HG03064 (cell line): ENCODE results near the gene DDR1.
"Not testable (repeated sequence)": the region's sequence is repeated elsewhere in the genome, so short reads cannot be mapped to it uniquely, and the experiment has no call there.

Experiments
- ATAC-seq: cut with Tn5 transposase; IDR thresholded peaks from one replicate; pipeline ENCODE4 v1.9.1; 2021; ENCODE audit warnings: low read depth; ENCODE audit not compliant: unreplicated experiment

The DDR1 gene

DNA sequence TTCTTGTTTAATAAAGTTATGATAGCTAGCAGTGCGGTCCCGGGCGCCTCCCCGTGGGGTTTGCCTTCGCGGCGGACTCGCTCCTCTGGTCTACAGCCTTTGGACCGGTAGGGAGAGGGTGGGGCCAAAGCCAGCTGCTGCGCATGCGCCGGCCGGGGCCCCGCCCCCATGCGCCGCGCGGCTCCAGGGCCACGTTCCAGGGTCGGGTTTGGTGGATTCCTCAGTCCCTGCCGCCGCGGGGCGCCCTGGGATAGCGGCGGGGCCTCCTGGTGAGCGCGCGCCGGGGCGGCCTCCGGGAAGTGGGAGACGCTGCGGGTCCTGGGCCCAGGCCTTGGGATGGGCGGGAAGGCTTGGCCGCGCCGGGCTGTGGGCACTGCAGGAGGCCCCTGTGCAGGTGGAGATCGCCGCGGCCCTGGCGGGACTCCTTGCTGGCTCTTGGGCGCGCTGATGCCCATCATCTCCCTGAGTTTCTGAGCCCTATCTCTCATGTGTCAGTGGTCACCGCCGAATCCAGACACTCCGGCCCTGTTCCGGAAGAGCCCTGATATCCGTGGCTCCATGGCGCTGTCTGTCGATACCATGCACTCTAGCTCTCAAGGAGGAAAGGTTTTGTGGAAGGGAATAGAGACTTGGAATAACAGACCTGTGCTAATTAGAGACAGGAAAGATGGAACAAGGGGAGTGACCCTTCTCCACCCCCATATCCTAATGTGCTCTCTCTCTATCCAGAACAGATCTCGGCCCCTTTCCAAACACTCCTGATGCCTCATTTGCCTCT is 29.9 kb downstream of the DDR1 start, which contains the start of gene VARS2:
TSS of gene VARS2 (plus strand) at position 163 of the 778 bp plus-strand sequence. CDS start at position 762, 599 bp downstream.
- ATAC-seq = no peak

DNA sequence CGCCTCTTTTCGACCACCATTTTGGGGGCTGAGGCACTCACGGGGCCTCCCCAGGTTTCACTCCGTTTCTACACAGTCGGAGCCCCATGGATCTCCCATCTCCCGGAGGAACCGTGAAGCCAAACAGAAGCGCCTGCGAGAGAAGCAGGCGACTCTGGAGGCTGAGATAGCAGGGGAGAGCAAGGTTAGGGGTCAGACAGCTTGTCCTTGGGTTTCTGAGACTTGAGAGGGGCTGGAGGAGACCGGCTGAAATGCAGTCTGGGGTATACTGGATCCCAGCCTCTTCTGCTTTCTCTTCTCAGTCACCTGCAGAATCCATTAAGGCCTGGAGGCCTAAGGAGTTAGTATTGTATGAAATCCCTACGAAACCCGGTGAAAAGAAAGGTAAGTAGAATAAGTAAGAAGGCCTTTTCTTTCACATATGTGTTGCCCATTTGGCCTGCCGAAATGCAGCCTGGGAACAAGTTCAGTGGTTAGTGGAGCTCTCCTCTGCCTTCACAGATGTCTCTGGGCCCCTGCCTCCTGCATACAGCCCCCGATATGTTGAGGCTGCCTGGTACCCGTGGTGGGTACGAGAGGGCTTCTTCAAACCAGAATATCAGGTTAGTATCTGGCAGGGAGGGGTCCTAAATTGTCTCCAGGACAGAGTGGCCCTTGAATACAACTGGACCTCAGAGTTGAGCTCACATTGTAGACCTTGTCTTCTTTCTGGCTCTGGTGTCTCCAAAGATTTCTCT is 30.7 kb downstream of the DDR1 start:
- ATAC-seq = no peak

DNA sequence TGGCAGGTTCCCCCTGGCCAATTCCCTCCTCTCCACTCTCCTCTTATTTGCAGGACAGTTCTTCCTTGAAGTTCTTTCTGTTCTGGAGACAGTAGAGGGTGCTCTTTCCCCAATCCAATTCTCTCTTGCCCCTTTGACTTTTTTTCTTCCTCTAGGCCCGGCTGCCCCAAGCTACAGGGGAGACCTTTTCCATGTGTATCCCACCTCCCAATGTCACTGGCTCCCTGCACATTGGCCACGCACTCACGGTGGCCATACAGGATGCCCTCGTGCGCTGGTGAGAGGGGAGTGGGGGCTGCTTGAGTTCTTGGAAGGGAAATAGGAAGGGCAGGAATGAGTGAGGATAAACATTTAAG is 31.2 kb downstream of the DDR1 start:
- no peak for ATAC-seq

DNA sequence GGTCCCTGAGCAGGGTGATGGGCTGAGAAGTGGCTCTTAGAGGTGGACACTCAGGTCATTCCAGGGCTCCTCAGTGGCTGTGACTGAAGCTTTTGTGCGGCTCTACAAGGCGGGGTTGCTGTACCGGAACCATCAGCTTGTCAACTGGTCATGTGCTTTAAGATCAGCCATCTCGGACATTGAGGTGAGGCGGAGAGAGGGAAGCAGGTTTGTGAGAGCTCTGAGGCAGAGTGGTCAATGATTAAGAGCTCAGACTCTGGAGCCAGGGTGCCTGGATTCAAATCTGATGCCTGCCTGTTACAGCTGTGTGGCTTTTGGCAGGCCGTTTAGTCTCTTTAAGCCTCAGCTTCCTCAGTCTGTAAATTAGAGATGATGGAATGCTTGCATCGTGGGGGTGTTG is 32.7 kb downstream of the DDR1 start:
- ATAC-seq = no peak

DNA sequence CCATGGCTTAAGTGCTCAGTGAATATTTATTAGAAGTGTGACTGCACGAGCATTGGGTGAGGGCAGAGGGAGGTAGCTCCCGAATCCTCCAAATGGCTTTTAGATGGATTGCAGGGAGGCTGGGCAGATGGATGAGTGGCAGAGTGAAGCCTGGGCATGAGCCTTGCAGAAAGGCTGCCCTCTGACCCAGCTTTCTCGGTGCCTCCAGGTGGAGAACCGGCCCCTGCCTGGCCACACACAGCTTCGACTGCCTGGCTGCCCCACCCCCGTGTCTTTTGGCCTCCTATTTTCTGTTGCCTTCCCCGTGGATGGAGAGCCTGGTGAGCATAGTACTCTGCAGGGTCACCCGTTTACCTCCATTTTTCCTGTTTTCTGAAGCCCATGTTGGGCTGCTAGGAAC is 33.2 kb downstream of the DDR1 start:
- no peak for ATAC-seq

DNA sequence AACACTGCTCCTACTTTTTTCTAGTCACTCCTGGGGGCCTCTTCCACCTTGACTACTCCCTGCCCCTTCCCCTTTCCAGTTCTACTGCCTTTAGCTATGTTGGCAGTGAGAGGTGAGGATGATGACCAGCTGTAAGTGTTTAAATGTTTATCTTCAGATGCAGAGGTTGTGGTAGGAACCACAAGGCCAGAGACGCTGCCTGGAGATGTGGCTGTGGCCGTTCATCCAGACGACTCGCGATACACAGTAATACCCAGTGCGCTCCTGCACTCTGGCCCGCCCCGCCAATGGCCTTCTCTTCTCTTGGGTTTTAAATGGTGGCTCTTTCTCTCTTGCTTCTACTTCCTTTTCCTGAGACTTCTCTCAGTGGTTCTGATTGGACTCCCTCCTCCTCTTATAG is 34.4 kb downstream of the DDR1 start:
- ATAC-seq = no peak

DNA sequence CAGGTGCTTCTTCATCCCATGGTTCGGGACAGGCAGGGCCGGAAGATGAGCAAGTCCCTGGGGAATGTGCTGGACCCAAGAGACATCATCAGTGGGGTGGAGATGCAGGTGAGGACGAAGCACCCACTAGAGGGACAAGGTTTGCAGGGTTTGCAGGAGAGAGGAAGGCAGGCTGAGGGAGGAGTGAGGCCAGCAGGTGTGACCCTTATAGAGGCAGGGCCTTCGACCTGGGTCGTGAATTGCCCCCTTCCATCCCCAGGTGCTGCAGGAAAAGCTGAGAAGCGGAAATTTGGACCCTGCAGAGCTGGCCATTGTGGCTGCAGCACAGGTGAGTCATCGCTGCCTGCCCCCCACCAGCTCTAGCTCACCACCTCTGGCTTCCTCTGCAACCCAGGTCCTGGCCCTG is 38.1 kb downstream of the DDR1 start:
- no peak for ATAC-seq

DNA sequence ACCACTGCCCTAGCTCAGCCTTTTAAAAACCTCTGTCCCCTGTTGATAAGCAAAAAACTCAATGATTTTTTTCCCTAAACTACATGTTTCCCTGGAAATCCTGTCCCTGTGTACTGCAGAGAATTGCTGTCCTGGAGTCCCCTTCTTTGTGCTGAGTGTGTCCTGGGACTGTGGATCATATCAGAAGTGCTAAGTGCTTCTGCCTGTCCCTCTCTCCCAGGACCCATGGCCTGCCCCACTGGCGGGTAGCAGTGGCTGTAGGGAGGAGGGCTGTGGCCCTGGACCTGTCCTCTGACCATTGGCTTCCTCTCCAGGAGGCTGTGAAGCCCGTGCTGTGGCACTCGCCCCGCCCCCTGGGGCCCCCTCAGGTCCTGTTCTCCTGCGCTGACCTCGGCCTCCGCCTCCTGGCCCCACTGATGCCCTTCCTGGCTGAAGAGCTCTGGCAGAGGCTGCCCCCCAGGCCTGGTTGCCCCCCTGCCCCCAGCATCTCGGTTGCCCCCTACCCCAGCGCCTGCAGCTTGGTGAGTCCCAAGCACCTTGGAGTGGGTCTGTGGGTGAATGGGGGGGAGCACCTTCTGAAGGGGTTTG is 39.8 kb downstream of the DDR1 start:
- not testable (repeated sequence) for ATAC-seq

DNA sequence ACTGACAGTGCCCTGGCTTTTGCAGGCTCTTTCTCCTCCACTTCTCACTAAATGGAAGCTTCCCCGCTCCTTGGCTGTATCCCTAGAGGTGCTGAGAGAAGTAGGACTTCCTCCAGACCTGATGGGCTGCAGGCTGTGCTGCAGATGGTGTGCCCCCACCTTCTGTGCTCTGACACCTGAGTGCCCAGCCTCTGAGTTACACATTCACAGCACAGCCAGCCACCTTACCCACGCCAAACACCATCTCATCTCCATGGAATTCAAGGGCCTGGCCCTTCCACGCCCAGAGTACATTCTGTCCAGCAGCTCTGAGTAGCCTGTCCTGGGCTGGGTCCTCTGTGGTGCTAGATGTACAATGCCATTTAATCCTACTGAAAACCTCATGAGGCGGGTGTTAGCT is 42.3 kb downstream of the DDR1 start:
- ATAC-seq = no peak

DNA sequence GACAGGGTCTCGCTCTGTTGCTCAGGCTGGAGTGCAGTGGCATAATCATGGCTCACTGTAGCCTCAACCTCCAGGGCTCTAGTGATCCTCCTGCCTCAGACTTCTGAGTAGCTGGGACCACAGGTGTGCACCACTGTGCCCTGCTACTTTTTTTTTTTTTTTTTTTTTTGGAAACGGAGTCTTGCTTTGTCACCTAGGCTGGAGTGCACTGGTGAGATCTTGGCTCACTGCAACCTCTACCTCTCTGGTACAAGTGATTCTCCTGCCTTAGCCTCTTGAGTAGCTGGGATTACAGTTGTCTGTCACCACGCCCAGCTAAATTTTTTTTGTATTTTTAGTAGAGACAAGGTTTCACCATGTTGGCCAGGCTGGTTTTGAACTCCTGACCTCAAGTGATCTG is 42.8 kb downstream of the DDR1 start:
- ATAC-seq = not testable (repeated sequence)

DNA sequence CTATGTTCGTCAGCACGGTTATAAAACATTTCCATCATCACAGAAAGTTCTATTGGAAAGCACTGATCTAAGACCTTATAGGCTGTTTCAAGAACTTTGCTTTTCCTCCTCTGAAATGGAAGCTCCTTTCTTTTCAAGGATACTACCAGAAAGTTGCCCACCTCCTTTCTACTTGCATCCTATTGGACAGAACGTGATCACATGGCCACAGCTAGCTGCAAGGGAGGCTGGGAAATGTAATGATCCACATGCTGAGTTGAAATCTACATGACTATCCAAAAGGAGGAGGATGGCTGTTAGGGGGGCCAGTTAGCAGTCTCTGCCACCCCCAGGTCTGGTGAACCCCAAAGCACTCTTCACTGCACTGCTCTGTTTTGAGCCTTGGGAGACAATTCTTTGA is 44.4 kb downstream of the DDR1 start:
- no peak for ATAC-seq

DNA sequence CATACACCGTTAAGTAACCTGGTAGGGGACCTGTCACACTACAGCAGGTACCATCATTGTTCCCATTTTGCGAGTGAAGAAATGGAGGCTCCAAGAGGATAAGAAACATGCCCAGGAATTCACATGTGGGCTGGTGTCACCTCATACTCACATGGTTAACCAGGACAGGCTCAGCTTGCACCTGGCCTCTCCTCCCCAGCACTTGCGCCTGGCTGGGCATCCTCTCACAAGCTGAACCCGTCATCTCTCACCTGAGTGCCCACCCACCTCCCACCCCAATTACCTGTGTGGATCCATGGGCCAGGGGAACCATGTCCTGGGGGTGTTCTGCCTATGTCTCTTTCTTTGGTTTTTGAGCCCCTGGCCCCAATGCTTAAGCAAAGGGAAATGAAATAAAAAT is 46.2 kb downstream of the DDR1 start:
- no peak for ATAC-seq

DNA sequence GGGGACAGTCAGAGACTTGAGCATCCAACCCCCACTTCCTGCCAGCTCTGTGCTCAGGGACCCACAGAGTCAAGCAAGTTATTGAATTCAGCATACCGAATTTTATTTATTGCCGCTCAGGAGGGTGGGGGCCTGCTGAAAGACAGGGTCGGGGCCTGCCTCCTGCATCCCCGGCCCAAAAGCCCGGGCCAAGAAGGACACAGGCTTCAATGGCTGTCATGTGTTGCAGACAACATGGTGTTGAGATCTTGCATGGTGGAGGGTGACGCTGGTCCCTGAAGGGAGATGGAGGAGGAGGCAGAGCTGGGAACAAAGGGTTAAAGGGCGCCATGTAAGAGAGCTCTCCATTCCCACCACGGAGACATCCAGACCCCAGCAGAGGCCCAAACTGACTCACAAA is 47.0 kb downstream of the DDR1 start:
- ATAC-seq = no peak

DNA sequence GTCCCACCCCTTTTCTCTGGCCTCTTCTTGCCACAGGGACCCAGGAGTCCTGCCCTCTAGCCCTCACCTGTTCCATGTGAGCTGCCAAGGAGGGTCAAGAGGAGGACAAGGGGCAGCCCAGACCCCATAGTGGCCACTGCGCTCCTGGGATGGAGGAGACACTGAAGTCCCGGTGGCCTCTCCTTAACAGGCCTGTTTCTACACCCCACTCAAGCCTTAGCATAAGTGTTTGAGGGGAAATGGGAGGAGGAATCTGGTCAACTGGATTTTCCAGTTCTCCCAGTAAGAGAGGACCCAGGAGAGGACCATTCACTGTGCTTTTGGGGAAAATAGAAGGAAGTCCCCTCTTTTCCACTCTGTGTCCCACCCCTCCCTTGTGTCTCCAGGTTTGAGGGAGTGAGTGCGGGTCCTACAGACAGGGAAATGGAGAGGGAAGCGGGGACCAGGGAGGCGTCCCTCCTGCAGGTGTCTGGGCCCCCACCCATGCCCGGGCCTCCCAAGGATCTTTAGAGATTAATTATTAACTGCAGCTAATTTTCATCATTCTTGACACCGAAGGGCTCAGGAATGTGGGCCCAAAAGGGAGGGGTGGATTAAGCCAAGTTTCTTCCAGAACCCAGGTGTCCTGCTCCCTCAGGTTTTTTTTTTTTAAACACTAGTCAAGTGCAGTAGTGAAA is 47.8 kb downstream of the DDR1 start, which contains the start of gene SFTA2:
TSS of gene SFTA2 (minus strand) at position 202 of the 677 bp plus-strand sequence. CDS start at position 128, 74 bp downstream.
- no peak for ATAC-seq

DNA sequence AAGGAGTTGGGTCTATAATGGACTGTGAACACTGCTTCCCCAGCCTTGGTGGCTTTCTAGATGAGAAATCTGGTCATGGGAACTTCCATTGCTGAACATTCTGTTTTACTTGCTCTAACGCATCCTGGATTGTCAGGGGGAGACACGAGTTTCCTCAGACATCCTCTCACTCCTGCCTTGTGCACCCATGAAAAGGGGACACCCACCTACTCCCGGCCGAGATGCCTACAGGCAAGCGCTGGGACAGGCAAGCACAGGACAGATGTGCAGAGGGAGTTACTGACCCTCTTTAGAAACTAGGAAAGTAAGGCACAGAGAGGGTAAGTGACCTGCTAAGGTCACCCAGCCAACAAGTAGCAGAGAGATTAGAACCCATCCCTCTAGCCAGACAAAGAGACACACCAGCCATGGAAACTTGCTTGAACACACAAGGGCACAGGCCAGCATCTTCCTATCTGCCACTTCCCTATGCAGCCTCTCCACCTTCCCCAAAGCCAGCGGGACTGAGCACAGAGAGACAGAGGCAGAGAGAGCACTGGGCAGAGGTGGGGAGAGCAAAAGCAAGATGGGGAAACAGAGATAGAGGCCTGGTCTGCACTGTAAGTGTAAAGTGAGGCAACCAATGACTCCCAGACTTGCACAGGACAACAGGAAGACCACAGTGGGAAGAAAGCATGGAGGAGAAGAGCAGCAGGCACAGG is 48.5 kb downstream of the DDR1 start:
- ATAC-seq = no peak

DNA sequence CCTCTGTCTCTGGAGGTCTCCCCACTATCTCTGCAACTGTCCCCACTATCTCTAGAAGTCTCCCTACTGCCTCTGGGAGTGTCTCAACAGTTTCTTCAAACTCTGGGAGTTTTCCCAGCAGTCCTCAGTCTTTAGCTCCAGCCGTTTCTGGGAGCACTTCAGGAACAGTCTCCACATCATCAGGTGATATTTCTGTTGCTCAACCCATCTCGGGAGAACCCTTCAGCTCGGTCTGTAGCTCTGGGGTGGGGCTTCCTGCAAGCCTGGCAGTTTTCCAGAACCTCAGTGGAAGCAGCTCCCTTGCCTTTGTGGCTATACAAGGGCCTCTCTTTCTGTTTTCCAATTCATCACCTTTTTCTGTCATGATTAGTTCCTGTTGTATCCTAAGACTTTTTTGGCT is 50.7 kb downstream of the DDR1 start:
- ATAC-seq = no peak

DNA sequence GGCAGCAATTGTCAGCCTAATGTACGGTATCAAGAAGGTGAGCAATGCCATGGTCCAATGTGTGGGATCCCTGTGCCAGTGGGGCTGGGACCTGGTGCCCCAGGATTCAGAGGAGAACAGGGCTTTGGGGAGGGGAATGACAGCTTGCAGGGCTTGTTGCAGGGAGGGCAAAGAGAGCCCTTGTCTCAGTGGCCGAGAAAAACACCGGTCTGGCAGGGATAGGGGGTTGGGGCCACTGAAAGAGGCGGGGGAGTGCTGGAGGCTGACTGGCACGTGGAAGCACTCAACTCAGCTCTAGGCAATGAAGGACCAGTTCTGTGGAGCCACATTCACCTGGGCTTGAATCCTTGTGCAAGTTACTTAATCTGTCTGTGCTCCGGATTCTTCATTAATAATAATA is 52.9 kb downstream of the DDR1 start:
- ATAC-seq = no peak

DNA sequence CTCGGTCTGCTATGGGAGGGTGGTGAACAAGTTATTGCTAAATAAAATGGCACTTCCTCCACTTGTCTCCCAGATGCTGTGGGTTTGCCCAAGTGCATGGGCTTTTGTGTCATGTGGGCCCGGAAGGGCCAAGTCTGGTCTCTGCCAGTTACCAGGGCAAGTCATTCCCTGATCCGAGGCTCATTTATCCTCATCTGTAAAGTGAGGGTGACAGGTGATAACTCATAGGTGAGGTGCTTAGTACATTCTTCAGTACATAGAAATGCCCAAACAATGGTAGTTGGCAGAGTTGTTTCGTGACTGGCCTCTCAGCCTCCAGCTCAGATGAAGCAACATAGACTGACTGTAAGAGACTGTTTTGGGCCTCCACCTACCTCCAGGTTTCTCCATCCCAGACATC is 54.4 kb downstream of the DDR1 start:
- ATAC-seq = no peak

DNA sequence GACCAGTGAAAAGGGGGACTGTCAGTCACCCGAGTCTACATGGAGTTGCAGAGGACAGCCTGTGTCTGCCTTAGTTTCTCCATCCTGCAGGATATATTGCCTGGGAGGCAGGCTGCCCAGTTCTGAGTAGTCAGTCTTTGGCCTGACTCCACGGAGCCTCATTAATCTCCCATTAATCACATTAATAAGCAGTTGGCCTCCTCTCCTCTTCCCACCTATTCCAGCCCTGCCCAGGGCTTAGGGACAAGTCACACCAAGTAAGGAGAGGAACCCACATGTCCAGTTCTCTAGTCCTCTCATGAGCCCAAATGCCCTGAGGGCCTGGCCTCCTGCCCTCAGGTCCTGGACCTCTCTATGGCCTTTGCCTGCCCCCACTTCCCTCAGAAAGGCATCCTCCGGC is 55.2 kb downstream of the DDR1 start:
- no peak for ATAC-seq

DNA sequence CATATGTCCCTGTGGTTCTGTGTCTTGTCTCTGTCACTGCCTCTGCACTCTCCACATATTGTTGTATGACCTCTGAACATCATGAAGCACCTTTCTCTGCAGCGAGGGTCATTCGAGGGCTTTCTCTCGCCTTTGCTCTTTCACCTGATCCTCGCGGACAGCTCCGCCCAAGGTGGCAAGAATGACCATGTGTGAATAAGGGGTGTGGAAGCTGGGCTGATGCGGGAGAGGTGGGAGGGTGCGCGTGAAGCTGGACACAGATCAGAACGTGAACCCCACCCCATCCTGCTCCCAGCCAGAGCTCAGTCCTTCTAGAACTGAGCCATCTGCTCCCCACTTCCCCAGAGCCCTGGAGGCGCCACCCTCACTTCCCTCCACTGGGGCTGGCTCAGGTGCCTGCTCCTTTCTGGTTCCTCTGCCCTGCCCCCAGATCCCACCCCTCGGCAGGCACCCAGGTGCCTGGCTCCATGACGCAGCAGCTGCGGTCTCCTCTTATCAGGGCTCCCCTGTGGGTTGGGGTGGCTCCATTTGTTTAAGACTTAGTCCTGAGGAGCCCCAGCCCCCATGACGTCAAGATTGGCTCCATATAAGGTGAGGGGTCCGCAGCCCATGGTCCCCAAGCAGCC is 56.2 kb downstream of the DDR1 start, which contains the start of gene MUCL3:
TSS of gene MUCL3 (plus strand) at position 613 of the 626 bp plus-strand sequence. CDS start 27 bp downstream, outside the sequence.
- ATAC-seq = no peak
